Lower lobe of right lung (tissue), 2 donors: Measurements from ENCODE around the gene GZMM. TPM values are rescaled to one million over a fixed set of nuclear protein-coding genes. Genes with fewer than 3 reads are reported as not detected.

ENCODE experiments used
- ATAC-seq, 2 donors: fragments of 200-7000 bp; cut with Tn5 transposase; one replicate each; pipeline ENCODE4 v1.9.1; 2020 to 2022; ENCODE audit warnings: mild to moderate bottlenecking in 2 of 2, moderate library complexity in 2 of 2
- DNase-seq: peaks from one replicate; pipeline ENCODE4 v3.0.0-alpha.2; 2020
- H3K27ac ChIP-seq: fragments of 200-600 bp; one replicate; pipeline ENCODE4 v1.8.0; 2022
- H3K27me3 ChIP-seq: fragments of 200-600 bp; one replicate; pipeline ENCODE4 v1.8.0; 2022; ENCODE audit warnings: low read depth
- H3K36me3 ChIP-seq: fragments of 200-600 bp; one replicate; pipeline ENCODE4 v1.8.0; 2022; ENCODE audit warnings: mild to moderate bottlenecking
- H3K4me1 ChIP-seq: fragments of 200-600 bp; one replicate; pipeline ENCODE4 v1.8.0; 2022
- H3K4me3 ChIP-seq: fragments of 200-600 bp; one replicate; pipeline ENCODE4 v1.8.0; 2022; ENCODE audit warnings: mild to moderate bottlenecking
- H3K9me3 ChIP-seq: fragments of 200-600 bp; one replicate; pipeline ENCODE4 v1.8.0; 2022
- CTCF ChIP-seq: fragments of 200-600 bp; IDR thresholded peaks from one replicate; pipeline ENCODE4 v1.8.0; 2022; ENCODE audit warnings: antibody characterized with exemption, mild to moderate bottlenecking
- intact Hi-C: fragments of 100-400 bp; cut with DNase I; formaldehyde crosslinking; loops from one replicate; pipeline ENCODE4 v1.11.0; 2022
- total RNA-seq: library from RNA; stranded (reverse); fragmentation: NEBNext Ultra II Directional; extraction: Animal tissue kit (Norgen Biotek cat#: 25700); gene quantifications from one replicate; pipeline ENCODE4 v1.2.1, GENCODE V29; 2021
- donor health status: DM: no; HTN: yes; CAD: no; lungs with severe emphysema.

The GZMM gene
- total RNA-seq, 1 donor from 2014 or later: 3.6 TPM

- H3K9me3 ChIP-seq: no peaks in the 10 kb centered on the region
- intact Hi-C loops: no loop called here
- H3K36me3 ChIP-seq: no peaks in the 10 kb centered on the region
- DNase-seq (peak; percentile 52), ATAC-seq (no peak)
- no peak overlapping the region for H3K4me3 ChIP-seq
- no peak for TF ChIP-seq CTCF
- peak overlapping the region; percentile 36 for H3K27ac ChIP-seq
- H3K27me3 ChIP-seq: no peaks in the 10 kb centered on the region
- H3K4me1 ChIP-seq: peaks cover 23% of the 10 kb centered on the region
These were observed 15.1 kb downstream of the GZMM start for GRCh38 chr19:558770-559439.

- Histone ChIP-seq H3K36me3 (no peaks in the 10 kb centered on the region), H3K4me1 (peaks cover 23% of the 10 kb centered on the region), H3K27ac (no peak overlapping the region), H3K4me3 (no peak overlapping the region), H3K27me3 (no peaks in the 10 kb centered on the region), H3K9me3 (no peaks in the 10 kb centered on the region)
- no peak for DNase-seq
- TF ChIP-seq CTCF: no peak
- peak in 1 of 2 donors; percentile 22 for ATAC-seq
- intact Hi-C loops: no loop called here
These were observed 16.3 kb downstream of the GZMM start for GRCh38 chr19:560121-560520.

- Histone ChIP-seq H3K9me3 (no peaks in the 10 kb centered on the region), H3K27me3 (no peaks in the 10 kb centered on the region), H3K4me1 (peaks cover 7% of the 10 kb centered on the region), H3K4me3 (peak overlapping the region; percentile 27), H3K27ac (peak overlapping the region; percentile 49), H3K36me3 (no peaks in the 10 kb centered on the region)
- ATAC-seq (peak; percentile 60 to 74), DNase-seq (peak; percentile 71)
- TF ChIP-seq CTCF: no peak
- intact Hi-C loops: no loop called here
These were observed 22.6 kb downstream of the GZMM start for GRCh38 chr19:566403-566802.

- no peak for TF ChIP-seq CTCF
- Histone ChIP-seq H3K9me3 (no peaks in the 10 kb centered on the region), H3K4me3 (peak overlapping the region; percentile 27), H3K27ac (peak overlapping the region; percentile 49), H3K36me3 (no peaks in the 10 kb centered on the region), H3K4me1 (peaks cover 11% of the 10 kb centered on the region), H3K27me3 (no peaks in the 10 kb centered on the region)
- no peak for DNase-seq
- no peak for ATAC-seq
- intact Hi-C loops: no loop called here
These were observed 23.0 kb downstream of the GZMM start for GRCh38 chr19:566844-567243.

- intact Hi-C loops: no loop called here
- Histone ChIP-seq H3K4me3 (no peak overlapping the region), H3K27ac (peak overlapping the region; percentile 49), H3K27me3 (no peaks in the 10 kb centered on the region), H3K36me3 (no peaks in the 10 kb centered on the region), H3K4me1 (peaks cover 11% of the 10 kb centered on the region), H3K9me3 (no peaks in the 10 kb centered on the region)
- ATAC-seq (no peak), DNase-seq (peak; percentile 50)
- no peak for TF ChIP-seq CTCF
These were observed 23.5 kb downstream of the GZMM start for GRCh38 chr19:567296-567900.
